Activated CD4-positive, CD25-positive, alpha-beta regulatory T cell (primary cell): ENCODE results near the gene EAPP.
"Not testable (repeated sequence)": the region's sequence is repeated elsewhere in the genome, so short reads cannot be mapped to it uniquely, and the experiment has no call there.

Experiments
- DNase-seq, 4 experiments: peaks; one replicate each; lab custom pipeline; 2025; lab: John Stamatoyannopoulos, UW

EAPP gene

DNA sequence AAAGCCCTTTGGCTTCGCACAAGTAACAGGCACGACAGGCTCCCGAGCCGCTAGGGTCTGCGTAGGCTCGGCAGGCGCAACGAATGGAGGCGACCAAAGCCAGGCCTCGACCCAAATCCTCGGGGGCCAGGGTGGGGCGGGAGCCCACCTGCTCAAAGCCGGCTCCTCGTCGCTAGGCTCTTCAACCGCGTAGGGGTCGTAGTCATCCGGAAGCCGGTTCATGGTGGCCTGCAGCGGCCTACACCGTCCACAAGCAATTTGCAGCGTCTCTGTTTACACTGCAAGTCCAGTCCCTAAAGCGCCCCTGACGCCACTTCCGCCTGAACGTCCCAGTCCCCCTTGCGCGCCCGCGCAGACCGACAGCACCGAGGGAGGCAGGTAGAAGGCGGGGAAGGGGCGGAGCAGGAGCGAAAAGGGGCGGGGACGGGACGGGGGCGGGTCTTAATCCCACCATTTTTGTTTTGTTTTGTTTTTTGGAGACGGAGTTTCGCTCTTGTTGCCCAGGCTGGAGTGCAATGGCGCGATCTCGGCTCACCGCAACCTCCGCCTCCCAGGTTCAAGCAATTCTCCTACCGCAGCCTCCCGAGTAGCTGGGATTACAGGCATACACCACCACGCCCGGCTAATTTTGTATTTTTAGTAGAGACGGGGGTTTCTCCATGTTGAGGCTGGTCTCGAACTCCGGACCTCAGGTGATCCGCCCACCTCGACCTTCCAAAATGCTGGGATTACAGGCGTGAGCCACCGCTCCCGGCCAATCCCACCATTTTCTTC lies at the start of gene EAPP:
Gene EAPP, minus strand, starts transcription at position 295 of the 774 bp plus-strand sequence. Its CDS starts 73 bp downstream, at position 222.
- DNase-seq, result no peak

DNA sequence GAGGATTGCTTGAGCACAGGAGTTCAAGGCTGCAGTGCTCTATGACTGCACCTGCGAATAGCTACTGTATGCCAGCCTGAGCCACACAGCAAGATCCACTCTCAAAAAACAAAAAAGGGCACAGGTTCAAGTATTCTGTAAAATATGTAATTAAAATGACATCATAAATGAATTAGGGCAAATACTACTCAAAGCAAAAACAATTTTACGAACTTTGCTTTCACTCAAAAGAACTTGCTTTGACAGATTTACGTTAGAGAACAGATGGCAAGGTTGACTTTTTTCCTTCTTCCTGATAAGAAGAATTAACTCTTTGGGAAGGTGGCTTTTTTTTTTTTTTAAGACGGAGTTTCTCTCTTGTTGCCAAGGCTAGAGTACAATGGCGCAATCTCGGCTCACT lies 44.0 kb upstream of the EAPP start:
- no peak for DNase-seq

DNA sequence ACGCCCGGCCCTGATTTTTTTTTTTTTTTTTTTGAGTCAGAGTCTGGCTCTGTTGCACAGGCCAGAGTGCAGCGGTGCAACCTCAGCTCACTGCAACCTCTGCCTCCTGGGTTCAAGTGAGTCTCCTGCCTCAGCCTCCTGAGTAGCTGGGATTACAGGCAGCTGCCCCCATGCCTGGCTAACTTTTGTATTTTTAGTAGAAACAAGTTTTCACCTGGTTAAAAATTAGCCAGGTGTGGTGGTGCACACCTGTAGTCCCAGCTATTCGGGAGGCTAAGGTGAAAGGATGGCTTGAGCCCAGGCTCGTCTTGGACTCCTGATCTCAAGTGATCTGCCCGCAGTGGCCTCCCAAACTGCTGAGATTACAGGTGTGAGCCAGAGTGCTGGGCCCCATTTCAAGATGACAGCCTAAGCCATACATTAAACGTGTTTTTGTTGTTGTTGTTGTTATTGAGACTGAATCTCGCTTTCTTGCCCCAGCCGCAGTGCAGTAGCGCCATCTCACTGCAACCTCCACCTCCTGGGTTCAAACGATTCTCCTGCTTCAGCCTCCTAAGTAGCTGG lies 42.7 kb upstream of the EAPP start:
- DNase-seq, result no peak

DNA sequence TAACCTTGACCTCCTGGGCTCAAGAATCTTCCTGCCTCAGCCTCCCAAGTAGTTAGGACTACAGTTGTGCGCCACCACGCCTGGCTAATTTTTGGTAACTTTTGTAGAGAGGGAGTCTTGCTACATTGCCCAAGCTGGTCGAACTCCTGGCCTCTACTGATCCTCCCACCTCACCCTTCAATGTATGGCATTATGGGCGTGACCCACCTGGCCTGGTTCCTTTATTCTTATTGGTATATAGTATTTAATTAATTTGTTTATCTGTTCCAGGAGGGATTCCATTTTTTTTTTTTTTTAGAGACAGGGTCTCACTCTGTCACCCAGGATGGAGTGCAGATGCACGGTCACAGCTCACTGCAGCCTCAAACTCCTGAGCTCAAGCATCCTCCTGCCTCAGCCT lies 40.9 kb upstream of the EAPP start:
- DNase-seq, result no peak

DNA sequence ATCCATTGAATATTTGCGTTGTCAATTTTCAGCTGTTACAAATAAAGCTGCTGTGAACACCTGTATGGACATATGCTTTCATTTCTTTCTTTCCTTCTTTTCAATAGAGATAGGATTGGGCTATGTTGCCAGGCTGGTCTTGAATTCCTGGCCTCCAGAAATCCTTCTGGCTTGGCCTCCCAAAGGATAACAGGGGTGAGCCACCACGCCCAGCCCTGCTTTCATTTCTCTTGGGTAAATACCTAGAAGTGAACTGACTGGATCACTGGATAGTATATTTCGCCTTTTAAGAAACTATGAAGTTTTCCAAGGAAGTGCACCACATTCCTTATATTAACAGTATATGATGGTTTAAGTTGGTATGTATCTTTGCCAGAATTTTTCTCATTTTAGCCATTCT lies 32.3 kb upstream of the EAPP start:
- DNase-seq, result no peak

- DNase-seq, result no peak
Observed at GRCh38 chr14:34569750-34570149, 30.2 kb upstream of the EAPP start.

DNA sequence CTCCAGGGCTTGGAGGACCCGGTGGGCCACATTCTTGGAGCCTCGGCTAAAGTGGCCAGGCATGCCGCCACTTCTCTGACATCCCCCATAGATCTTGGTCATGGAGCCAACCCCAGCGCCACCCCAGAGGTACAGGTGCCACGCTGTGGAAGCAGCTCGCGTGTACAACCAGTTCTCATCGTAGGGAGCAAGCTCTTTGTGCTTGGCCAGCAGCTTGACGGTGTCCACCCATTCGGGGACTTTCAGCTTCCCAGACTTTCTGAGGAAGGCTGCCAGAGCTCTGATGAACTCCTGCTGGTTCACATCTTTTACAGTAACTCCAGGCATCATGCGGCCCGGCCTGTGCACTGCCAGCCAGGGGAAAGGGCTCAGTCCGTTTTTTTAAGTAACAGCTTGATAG lies 29.3 kb upstream of the EAPP start:
- no peak for DNase-seq

- DNase-seq, result no peak
Observed at GRCh38 chr14:34562776-34563150, 23.3 kb upstream of the EAPP start.

DNA sequence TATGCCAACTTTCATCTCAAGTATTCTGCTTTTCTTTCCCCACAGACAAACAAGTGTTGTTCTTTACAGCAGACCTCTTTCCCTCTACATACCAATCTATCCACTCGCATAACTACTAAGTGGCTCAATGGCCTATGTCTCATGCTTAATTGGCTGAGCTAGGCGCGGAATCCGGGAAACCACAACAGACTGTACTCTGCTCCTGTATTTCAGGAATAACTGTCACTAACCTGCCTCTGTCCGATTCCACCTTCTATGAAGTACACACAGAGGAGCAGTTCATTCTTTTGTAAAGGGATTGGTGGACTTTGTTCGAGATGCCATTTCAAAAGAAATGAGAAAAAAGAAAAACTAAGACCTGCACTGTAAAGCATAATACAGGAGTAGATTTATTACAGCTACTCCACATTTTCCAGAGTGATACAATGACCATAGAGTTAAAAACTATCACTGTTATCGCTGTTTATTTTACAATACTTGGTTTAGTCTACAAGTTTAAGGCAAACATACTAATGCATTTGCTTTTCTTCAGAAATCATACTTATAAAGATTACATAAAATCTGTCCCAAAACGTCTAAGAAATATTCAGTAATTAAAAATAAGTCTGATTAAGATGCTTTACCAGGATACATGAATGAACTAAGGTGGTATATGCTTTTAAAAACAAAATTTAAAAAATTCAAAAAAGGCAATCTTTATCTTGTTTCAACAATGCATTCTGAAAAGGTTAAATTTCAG lies 22.7 kb upstream of the EAPP start:
- not testable (repeated sequence) for DNase-seq

GRCh38 chr14:34556498-34556829 lies 17.0 kb upstream of the EAPP start:
- not testable (repeated sequence) for DNase-seq

- DNase-seq, result not testable (repeated sequence)
Observed at GRCh38 chr14:34555583-34556497, 16.3 kb upstream of the EAPP start.

DNA sequence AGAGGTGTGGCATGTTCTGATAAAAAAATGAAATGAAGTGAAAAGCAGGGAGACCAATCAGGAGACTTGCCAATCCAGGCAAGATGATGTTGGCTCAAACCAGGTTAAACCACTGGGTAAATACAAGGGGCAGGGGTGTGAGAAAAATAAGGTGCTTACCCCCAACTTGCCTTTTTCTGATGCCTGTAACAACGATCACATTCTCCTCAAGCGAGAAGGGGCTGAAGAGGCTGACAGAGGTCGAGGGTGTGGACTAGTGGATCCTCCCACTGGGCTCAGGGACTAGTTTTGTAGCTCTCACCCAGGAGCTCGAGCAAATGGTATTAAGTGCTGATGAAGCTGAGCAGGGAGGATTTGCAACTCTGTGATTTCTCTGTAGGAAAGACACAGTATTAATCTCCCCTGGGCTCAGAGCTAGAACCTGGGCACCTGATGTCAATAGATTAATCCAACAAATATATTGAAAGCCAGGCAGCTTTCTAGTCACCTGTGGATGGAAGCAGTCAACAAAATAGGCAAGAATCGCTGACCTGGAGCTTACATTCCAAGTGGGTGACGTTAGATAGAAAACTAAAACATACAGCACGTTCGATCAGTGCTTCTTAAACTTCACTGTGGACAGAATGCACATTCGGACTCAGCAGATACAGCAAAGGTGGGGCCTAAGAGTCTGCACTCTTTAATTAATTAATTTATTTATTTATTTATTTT lies 15.2 kb upstream of the EAPP start:
- DNase-seq, result no peak

GRCh38 chr14:34549276-34549966 lies 9.9 kb upstream of the EAPP start:
- not testable (repeated sequence) for DNase-seq

DNA sequence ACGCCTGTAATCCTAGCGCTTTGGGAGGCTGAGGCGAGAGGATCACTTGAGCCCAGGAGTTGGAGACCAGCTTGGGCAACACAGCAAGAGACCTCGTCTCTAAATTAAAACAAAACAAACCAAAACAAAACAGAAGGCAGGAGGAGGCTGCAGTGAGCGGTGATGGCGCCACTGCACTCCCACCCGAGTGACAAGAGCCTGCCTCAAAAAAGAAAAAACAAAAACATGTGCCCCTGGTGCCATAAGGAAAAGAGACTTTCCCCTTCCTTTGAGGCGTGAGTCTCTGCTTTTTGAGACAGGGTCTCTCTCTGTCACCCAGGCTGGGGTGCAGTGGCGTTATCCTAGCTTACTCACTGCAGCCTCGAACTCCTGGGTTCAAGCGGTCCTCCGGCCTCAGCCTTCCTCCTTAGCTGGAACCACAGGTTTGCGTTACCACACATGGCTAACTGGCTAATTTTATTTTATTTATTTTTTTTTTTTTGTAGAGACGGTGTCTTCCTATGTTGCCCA lies 9.0 kb upstream of the EAPP start:
- no peak for DNase-seq

DNA sequence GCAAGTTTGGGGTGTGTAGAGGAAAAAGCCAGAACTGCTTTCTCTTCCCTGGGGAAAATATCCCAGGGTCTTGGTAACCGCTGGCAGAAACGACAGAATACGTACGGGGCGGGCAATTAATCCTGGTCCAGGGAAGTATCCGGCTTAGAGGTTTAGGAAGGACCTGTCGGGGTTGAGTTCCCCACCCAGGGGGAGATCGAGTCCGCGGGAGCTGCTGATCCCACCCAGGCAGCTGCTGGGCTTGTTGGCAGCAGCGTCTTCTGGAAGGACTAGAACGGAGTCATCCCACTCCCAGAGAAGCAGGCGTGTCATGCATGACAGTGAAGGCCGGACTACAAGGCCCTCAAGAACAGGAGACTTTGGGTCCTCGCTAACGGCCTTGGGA lies 7.6 kb upstream of the EAPP start:
- not testable (repeated sequence) for DNase-seq

- DNase-seq, result not testable (repeated sequence)
Observed at GRCh38 chr14:34546272-34547135, 7.0 kb upstream of the EAPP start.

- DNase-seq, result not testable (repeated sequence)
Observed at GRCh38 chr14:34540181-34541059, 919 bp upstream of the EAPP start.

DNA sequence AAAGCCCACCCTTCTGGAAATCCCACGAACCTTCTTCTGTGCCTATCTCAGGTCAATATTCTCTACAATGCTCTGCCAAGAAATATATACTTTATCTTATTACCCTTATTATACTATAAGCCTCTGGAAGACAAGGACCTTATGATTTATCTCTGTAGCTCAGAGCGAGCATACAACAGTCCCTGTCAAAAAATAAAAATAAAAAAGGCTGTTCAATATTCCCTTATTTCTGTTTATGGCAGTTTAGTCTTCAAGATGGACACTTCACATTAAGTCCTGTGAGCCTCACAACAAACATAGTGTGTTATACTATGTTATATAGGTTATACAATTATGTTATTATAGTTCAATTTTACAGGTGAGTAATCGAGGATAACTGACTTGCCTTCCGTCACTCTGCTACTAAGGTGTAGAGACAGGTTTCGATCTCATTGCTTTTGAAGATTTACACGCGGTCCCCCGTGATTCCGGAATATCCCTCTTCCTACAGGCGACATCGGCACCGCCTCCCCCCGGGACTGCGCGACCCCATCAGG lies 562 bp downstream of the EAPP start:
- no peak for DNase-seq
